GM21737 (cell line): ENCODE measurements around the gene SAXO2.
"Not testable (repeated sequence)": the region's sequence is repeated elsewhere in the genome, so short reads cannot be mapped to it uniquely, and the experiment has no call there.

ENCODE experiments used
- ATAC-seq: cut with Tn5 transposase; IDR thresholded peaks from one replicate; pipeline ENCODE4 v1.9.1; 2021; ENCODE audit warnings: mild to moderate bottlenecking, moderate library complexity; ENCODE audit not compliant: unreplicated experiment

Gene SAXO2

DNA sequence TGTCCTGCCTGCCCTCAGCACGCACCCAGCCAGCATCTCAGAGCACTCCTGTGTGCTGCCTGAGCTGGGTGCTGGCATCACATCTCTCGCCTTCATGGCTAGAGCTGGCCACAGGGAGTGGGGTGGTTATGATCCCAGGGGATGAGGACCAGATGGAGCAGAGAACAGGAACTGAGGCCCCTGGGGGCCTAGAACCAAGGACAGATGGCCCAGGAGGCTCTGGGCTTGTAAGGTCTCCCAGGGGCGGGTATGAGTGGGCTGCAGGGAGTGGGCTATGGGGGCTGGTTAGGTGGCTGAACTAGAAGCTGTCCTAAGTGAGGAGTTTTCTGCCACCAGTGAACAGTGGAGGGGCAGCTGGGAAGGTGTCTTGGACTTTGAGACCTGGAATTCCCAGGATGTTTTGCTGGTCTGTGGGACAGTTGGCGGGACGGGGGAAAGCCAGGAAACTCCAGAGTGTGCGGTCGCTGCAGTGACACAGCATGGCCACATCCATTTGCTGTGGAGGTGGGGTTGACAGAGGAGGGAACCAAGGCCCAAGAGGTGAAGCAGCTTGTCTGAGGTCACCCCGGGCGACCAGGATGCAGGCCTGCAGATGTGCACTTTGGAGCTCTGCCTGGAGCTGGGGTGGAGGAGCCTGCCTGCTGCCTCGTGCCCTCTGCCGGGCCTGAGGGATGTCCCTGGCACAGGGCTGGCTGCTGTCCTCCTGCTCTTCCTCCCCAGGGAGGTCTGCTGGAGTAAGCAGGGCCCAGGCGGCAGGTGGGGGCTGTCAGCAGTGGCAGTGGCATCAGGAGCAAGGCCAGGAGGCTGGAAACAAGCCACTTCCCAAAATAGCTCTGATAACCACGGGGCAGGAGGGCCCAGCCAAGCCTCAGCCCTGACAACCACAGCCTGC, 70.3 kb downstream of the SAXO2 start:
- not testable (repeated sequence) for ATAC-seq

DNA sequence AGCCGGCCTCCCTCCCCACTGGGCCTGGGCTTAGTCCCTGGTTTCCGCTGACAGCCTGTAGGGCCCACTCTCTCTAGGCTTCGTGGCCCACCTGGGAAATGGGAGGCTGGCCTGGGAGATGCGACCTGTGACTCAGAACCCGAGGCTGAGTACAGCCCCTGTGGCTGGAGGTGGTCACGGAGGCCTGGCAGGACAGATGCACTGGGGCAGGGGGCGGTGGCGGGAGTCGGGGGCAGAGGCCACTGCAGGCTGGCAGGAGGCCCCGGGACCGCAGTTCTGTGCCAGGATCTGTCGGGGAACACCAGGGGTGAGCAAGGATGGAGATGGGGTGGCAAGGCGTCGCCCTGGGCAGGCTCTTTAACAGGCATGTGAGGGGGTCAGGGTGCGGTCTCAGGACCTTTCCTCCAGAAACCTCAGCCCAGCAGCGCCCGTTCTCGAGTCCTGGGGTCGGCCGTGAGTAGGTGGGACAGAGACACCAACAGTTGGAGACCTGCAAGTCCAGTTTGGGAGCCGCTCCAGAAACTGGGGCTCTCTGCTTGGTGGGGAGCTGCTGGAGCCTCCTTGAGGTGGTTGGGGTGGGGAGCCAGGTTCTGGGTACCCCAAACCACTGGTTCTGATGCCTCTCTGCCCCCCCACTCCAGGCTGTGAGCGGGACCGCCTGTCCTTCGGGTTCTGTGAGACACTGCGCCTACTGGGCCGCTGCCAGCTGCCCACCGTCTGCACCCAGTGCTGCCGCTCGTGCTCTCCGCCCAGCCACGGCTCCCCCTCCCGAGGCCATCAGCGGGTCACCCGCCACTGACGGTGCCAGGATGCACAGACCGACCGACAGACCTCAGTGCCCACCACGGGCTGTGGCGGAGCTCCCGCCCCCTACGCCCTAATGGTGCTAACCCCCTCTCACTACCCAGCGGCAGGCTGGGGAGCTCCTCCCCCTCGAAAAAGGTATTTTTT, 71.3 kb downstream of the SAXO2 start:
- not testable (repeated sequence) for ATAC-seq
